Activated CD4-positive, alpha-beta T cell treated with anti-CD3 and anti-CD28 coated beads for 48 hours (primary cell): ENCODE data around the gene EDC4.
"Not testable (repeated sequence)": the region's sequence is repeated elsewhere in the genome, so short reads cannot be mapped to it uniquely, and the experiment has no call there.

ENCODE experiments used
- DNase-seq: peaks from one replicate; pipeline ENCODE4 v3.0.0-alpha.2; 2020

EDC4 gene

GRCh38 chr16:67847064-67847861 is 25.6 kb upstream of the EDC4 start, which contains the start of gene CENPT:
Gene CENPT (minus strand): TSS chr16:67847693. CDS start chr16:67833859, 13,834 bp downstream.
- DNase-seq, result peak; percentile 31

DNA sequence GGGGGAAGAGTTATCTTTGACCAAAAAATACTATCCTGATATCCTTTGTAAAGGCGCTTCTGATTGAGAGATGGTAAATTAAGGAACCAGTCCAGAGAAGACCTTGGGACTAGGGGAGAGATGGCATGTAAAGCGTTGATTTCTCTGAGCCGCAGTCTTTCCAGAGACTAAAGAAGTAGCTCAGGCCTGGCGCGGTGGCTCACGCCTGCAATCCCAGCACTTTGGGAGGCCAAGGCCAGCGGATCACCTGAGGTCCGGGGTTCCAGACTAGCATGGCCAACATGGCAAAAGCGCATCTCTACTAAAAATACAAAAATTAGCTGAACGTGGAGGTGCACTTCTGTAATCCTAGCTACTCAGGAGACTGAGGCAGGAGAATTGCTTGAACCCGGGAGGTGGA is 24.7 kb upstream of the EDC4 start:
- DNase-seq, result no peak

GRCh38 chr16:67853670-67854069 is 19.2 kb upstream of the EDC4 start:
- no peak for DNase-seq

DNA sequence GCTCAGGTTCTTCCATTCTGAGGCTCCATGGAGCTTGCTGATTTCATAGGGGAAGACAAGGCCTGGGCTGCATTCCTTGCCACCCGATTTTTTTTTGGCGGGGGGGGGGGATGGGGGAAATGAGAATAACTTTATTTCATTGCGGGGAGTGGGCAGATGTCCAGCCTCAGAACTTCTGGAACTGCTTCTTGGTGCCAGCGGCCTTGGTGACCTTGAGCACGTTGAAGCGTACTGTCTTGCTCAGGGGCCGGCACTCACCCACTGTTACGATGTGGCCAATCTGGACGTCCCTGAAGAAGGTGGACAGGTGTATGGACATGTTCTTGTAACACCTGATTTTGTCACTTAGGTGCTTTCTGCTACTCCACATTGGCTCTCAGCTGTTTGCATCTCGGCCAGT is 17.1 kb upstream of the EDC4 start:
- DNase-seq, result no peak

- no peak for DNase-seq
These were observed 15.8 kb upstream of the EDC4 start for GRCh38 chr16:67856927-67857546.

GRCh38 chr16:67857547-67858233 is 15.2 kb upstream of the EDC4 start:
- DNase-seq, result peak; percentile 40

DNA sequence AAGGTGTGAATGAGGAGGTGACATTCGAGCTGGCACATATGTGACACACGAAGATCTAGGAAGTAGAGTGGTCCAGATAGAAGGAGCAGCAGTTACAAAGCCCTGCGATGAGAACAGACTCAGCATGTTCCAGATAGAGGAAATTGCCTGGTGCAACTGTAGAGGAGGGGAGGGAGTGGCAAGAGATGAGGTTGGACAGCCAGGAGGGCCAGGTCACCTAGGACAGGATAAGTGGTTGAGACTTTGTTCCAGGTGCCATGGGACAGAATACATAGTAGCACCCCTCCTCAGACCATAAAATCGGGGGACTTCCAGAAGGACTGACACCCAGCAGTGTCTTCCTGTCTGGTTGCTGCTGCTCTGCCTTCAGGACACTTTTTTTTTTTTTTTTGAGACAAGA is 14.4 kb upstream of the EDC4 start:
- no peak for DNase-seq

DNA sequence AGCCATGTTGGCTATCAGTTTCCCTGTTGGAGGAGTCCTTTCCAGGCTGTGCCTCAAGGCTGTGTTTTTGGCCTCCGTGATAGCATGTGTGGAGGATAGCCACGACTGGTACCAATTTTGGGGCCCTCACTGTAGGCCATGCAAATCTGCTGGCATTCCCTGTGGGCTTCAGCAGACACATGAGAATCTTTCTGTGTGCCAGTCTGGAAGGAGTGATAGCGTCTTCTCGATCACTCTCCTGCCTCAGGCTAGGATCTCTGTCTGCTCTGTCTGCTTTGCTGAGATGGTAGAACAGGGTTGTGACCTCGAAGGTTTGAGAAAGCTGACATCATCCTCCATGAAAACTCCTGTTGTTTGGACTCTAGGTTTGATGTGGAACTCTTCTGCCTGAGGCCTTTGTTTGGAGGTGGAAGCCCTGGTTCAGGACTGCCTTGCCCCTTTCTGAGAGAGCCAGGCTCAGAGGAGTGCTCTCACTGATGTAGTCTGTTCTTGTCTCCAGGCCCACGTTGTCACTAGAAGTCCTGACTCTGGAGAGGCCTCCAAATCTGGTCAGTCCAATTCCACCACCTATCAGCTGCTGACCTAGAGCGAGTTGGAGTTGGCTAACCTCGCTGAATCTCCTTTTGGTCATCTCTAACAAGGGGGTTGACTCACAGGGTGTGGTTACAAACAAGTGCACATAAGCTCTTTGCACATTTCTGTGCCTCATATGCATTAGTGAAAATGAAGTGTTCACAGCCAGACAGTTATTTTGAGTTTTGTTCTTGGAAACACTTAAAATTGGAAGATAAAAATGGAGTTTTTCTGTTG is 12.1 kb upstream of the EDC4 start:
- no peak for DNase-seq

DNA sequence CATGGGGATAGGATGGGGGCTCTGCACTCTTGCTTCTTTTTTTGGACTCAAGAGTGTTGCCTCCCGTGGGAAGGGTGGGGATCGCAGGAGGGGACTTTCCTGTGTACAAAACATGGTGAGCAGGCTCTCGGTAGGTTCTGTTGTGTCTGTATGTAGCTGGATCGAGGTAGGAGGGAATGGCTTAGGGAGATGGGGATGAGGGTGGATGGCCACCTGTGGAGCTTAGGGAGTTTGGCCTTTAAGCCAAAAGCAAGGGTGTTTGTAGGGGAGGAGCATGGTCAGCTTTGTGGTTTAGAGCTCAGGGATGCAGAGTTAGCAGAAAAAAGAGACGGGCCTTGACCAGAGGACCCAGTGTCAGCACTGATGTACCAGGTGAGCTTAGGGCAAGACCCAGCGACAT is 11.0 kb upstream of the EDC4 start:
- DNase-seq, result no peak

DNA sequence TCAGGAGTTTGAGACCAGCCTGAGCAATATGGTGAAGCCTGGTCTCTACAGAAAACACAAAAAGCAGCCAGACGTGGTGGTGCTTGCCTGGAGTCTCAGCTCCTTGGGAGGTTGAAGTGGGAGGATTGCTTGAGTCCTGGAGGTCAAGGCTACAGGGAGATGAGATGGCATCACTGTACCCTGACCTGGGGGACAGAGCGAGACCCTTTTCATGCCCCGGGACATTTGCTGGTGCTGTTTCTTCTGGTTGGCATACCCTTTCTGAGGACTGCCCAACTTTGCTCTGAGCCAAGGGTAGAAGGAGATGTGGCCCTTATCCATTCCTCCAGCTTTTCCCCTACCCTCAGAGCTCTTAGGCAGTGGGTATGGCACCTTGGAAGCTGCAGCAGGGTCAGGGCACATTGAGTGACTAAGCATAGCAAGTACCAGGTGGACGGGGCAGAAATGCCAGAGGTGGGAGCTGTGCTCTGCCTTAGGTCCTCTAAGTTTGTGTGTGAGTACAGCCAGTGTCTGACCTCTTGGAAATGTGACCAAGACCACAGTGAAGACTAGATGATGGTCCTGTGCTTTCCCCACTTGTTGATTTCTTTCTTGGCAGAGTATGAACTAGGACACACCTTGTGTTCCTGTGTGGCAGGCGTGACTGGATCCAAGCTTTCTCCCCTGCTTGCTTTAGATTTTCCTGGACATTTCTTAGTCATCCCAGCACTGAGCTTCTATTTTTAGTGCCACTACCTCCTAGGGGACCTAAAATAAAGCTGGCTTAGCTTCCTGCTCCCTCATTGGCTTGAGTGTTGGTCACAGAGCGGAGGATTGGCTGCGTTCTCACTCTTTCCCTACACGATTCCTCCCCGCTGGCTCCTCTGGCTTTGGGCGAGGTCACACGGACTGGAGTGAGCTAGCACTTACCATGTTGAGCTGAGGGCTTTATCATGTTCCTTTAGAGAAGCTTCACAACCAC is 9.9 kb upstream of the EDC4 start:
- no peak for DNase-seq

- not testable (repeated sequence) for DNase-seq
These were observed 8.8 kb upstream of the EDC4 start for GRCh38 chr16:67864044-67864443.

DNA sequence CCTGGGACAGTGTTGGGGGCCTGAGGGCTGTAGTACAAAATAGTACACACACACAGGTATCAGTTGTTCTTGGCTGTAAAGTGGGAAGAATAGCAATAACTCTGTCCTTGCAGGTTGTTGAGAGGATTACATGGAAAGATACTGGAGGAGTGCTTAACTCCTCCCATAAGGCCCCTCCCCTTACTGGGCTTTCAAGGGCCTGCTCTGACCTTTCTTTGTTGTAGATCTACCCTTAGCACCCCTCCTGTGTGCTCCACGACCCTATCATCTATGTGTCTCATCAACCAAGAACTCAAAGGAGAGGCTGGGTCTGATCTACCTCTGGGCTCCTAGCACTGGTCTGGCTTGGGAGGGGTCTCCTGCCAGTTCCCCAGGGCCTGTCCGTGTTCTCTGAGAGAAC is 8.3 kb upstream of the EDC4 start:
- no peak for DNase-seq

GRCh38 chr16:67865318-67865717 is 7.5 kb upstream of the EDC4 start:
- no peak for DNase-seq

DNA sequence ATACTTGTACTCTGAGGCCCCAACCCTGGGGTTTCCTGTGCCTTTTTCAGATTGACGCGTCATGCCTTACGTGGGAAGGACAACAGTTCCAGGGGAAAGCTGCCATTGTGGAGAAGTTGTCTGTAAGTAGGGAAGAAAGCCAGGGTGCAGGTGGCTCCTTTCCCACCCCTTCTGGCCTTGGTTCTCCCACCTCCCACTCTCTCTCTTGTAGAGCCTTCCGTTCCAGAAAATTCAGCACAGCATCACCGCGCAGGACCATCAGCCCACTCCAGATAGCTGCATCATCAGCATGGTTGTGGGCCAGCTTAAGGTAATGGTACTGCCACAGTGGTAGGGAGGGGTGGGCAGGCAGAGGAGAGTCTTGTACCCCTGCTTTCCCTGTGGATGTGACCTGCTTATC is 4.6 kb upstream of the EDC4 start:
- no peak for DNase-seq

DNA sequence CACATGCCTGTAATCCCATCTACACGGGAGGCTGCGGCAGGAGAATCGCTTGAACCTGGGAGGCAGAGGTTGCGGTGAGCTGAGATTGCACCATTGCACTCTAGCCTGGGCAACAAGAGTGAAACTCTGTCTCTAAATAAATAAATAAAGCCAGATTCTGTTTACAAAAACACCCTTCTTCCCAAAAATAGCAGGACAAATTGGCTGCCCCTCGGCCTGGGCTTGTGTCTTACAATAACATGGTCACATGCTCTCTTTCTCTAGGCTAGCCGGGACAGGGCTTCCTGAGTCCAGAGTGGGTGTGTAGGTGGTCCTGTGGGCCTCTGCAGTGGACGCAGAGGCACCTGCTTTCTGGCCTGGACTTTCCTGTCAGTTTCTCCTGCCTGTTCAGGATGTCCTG is 3.2 kb upstream of the EDC4 start:
- no peak for DNase-seq

DNA sequence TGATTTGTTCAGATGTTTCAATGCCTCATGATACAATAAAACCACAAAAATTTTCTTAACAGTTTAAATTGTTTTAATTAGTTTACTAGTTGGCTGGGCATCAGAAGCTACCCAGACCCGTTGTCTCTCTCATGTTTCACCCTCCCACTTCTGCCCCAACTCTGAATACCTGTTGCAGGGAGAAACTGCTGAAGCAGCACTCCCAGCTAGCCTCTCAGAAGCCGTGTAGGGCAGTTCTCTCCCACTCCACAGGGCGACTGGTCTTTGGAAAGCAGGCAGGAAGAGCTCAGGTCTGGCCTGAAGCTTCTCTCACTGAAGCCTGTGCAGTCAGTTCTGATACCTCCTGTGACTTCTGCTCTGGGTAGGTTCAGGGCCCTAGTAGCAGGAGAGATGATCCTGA is 1.6 kb upstream of the EDC4 start:
- DNase-seq, result no peak

- DNase-seq, result no peak
These were observed 671 bp upstream of the EDC4 start for GRCh38 chr16:67872131-67872630.

DNA sequence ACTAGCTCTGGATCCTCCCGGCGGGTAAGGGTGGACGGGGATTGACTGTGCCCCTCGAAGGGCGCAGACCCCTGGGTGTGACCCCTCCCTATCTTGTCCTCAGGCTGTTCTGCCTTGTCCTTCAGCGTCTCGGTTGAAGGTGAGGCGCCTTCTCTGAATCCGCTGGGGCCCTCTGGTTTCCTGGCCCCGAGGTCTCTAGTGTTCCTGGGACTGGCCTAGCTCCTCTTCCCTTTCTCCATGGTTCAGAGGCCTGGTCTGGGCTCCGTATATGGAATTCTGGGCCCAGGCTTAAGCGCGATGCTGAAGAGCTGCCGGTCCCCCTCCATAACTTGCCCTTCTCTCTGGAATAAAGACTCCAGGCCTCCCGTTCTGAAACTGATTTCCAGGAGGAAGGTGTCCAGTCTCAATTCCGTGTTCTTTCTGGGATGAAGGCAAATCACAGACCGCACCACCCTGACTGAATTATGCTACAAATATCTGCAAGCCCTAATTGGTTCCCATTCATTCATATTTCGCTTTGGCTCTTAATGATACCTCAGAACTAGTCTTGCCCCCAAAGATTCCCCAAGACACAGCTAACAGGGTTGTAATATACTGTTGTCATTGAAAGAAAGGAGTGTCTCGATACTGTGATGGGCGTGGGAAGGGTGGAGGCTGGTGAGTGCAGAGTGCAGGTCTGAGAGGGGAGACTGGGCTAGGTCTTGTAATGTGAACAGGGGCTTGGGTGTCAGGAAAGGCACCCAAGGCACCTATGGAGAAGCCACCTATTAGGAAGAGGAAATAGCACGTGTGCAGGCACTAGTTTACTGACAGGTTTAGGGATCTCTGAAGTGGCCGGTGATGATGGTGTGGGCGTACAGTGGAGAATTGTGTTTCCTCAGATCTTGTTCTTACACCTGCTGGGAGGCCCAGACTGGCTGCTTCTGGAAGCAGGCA is 851 bp downstream of the EDC4 start:
- DNase-seq, result peak; percentile 39

DNA sequence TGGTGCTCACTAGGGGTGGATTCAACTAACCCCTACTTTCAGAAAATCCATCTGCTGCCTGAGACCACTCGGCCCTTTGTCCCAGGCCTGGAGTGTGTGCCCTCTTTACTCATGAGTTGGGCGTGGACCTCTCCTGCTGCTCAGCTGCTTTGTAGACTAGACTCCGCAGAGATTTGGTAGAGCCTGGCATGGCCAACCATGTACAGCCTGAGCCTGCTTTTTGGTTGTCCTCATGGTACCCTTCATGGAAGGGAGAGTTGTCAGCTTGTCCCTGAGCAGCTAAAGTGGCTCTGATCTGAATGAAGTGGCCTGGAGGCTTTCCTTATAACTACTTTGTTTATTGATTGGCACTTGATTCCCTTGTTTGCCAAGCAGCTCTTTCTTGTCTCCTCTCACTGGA is 1.5 kb downstream of the EDC4 start:
- DNase-seq, result no peak

DNA sequence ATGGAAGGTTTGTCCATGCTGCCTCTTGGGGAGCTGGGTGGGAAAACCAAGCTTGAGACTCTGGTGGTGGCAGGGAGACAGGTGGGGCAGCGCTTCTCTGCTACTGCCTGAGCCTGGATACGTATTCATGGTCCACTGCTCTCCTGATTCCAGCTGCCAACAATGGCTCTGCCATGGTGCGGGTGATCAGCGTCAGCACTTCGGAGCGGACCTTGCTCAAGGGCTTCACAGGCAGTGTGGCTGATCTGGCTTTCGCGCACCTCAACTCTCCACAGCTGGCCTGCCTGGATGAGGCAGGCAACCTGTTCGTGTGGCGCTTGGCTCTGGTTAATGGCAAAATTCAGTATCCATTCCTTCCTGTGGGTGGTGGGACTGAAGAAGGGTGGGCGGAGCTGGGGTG is 4.2 kb downstream of the EDC4 start:
- DNase-seq, result no peak

DNA sequence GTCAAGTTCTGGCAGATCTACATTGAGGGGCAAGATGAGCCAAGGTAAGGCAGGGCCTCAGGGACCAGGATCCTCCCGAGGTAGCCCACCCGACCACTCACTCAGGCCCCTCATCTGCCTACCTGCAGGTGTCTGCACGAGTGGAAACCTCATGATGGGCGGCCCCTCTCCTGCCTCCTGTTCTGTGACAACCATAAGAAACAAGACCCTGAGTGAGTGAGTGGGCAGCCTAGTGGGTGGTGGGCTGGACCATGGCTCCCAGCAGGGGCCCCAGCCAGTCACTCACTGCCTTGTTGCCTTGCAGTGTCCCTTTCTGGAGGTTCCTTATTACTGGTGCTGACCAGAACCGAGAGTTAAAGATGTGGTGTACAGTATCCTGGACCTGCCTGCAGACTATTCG is 5.4 kb downstream of the EDC4 start:
- DNase-seq, result no peak
